Heart left ventricle (tissue), 13 donors: ENCODE data around the gene B4GAT1.
"Not testable (repeated sequence)": the region's sequence is repeated elsewhere in the genome, so short reads cannot be mapped to it uniquely, and the experiment has no call there.

Experiments used
- CTCF ChIP-seq, 12 donors: fragments of 200-600 bp; sonication (generic) in 4 of 12; IDR thresholded peaks; one replicate each; pipeline versions ENCODE4 v1.5.0 to v1.8.0; 2018 to 2022; ENCODE audit warnings: antibody characterized with exemption in 12 of 12, mild to moderate bottlenecking in 5 of 12
- POLR2A ChIP-seq, 2 donors: fragments of 450-650 bp; IDR thresholded peaks; one replicate each; pipeline ENCODE4 v1.6.1; 2017; ENCODE audit warnings: antibody characterized with exemption in 2 of 2, mild to moderate bottlenecking in 2 of 2, moderate library complexity in 2 of 2
- donor health status: ischemic (EF 13 %, LVEDD 7.1; RV severe dilation, severe dysfunction).
- donor health status: DM: no; HTN: yes; CAD: no.
- donor health status: DM: no; HTN: no; CAD: no.
- donor health status: ischemic (EF 25% LVEDD 6.9; RV normal size, moderate dysfunction).
- donor health status: ischemic (EF 25% LVEDD 5.7; RV mildly dilated, moderate dysfunction).
- donor health status: ischemic (EF 35%, LVEDD 5.7; RV mildly dilated, moderate dysfunction).
- donor health status: nonischemic (EF 11% LVEDD 7.7; RV severe dilation, severe dysfunction).
- donor health status: DM: yes; HTN: yes; CAD: no.
- donor health status: PGD.
- donor health status: ischemic (EF 29% LVEDD 5.4; RV normal size, mild dysfunction).
- donor health status: nonischemic (EF 23%, LVEDD 6.1; RV moderate dilation, normal function).

- TF ChIP-seq CTCF, POLR2A (IDR thresholded peaks at IDR 0.05): not testable (repeated sequence)
Measured at GRCh38 chr11:66320289-66320688, 27.1 kb downstream of the B4GAT1 start.
